ENCODE results near the gene UFM1.
"Not testable (repeated sequence)": the region's sequence is repeated elsewhere in the genome, so short reads cannot be mapped to it uniquely, and the experiment has no call there.

GRCh38 chr13:38363746-38364145, 14.1 kb downstream of the UFM1 start:
- TF ChIP-seq, protein P1, sequence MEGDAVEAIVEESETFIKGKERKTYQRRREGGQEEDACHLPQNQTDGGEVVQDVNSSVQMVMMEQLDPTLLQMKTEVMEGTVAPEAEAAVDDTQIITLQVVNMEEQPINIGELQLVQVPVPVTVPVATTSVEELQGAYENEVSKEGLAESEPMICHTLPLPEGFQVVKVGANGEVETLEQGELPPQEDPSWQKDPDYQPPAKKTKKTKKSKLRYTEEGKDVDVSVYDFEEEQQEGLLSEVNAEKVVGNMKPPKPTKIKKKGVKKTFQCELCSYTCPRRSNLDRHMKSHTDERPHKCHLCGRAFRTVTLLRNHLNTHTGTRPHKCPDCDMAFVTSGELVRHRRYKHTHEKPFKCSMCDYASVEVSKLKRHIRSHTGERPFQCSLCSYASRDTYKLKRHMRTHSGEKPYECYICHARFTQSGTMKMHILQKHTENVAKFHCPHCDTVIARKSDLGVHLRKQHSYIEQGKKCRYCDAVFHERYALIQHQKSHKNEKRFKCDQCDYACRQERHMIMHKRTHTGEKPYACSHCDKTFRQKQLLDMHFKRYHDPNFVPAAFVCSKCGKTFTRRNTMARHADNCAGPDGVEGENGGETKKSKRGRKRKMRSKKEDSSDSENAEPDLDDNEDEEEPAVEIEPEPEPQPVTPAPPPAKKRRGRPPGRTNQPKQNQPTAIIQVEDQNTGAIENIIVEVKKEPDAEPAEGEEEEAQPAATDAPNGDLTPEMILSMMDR (IDR thresholded peaks at IDR 0.05 in 4 of 5, conservative IDR thresholded peaks at IDR 0.05 in 1 of 5): not testable (repeated sequence)
- not testable (repeated sequence) for TF ChIP-seq POLR2A (IDR thresholded peaks at IDR 0.05)

Data from gastrocnemius medialis (tissue), 4 donors.